Activated naive CD4-positive, alpha-beta T cell treated with anti-CD3 and anti-CD28 coated beads for 36 hours (primary cell): ENCODE results near the gene PARK7. TPM values are rescaled to one million over a fixed set of nuclear protein-coding genes. Genes with fewer than 3 reads are reported as not detected.

Source experiments
- CTCF ChIA-PET: fragments of 350-600 bp; sonication (Branson Sonifier 250); formaldehyde crosslinking; loops from one replicate; lab custom pipeline; 2021; ENCODE audit warnings: antibody characterized with exemption; lab: Charles Lee
- DNase-seq: peaks from one replicate; pipeline ENCODE4 v3.0.0-alpha.2; 2020
- H3K27ac Mint-ChIP-seq: one replicate; pipeline ENCODE4 v1.8.0; 2021; ENCODE audit warnings: mild to moderate bottlenecking, mixed read lengths
- H3K27me3 Mint-ChIP-seq: one replicate; pipeline ENCODE4 v1.8.0; 2021; ENCODE audit warnings: low read depth, mixed read lengths
- H3K36me3 Mint-ChIP-seq: one replicate; pipeline ENCODE4 v1.8.0; 2021; ENCODE audit warnings: low read depth, mixed read lengths
- H3K4me1 Mint-ChIP-seq: one replicate; pipeline ENCODE4 v1.8.0; 2021; ENCODE audit warnings: low read depth, mixed read lengths
- H3K4me3 Mint-ChIP-seq: one replicate; pipeline ENCODE4 v1.8.0; 2021; ENCODE audit warnings: mild to moderate bottlenecking, moderate library complexity, mixed read lengths
- H3K9me3 Mint-ChIP-seq: one replicate; pipeline ENCODE4 v1.8.0; 2021; ENCODE audit warnings: mixed read lengths
- intact Hi-C: fragments of 100-400 bp; cut with micrococcal nuclease; formaldehyde crosslinking; loops from one replicate; pipeline ENCODE4 v1.15.1; 2023
- total RNA-seq, 2 experiments: library from RNA; stranded (reverse); gene quantifications; one replicate each; pipeline ENCODE4 v1.2.3, GENCODE V29; 2021

PARK7 gene
- total RNA-seq, 2 experiments from 2014 or later = 373 to 397 TPM

DNA sequence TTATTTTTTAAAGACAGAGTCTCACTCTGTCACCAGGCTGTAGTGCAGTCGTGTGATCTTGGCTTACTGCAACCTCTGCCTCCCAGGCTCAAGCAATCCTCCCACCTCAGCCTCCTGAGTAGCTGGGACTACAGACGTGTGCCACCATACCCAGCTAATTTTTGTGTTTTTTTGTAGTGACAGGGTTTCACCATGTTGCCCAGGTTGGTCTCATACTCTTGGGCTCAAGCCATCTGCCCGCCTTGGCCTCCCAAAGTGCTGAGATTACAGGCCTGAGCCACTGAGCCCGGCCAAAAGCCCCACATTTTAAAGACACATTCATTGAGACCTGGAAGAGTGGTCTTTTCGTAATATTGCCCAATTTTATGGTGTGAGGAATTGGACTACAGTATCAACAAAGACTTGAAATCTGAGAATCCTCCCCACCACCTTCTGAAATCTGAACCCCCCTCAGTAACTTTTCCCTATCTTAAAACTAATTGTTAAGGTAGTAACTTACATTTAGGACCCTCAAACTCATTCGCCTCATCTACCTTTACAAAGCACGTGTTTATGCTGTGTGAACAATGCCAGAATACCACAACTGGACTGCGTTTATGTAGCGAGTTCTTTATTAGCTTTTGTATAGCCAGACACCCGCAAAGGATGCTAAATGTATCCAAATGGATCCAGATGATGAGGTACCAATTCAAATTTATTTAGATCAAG, 61.9 kb downstream of the PARK7 start:
- Mint-ChIP-seq H3K9me3 (no peaks in the 10 kb centered on the region), H3K27ac (no peak overlapping the region), H3K4me3 (no peak overlapping the region), H3K27me3 (peaks cover 22% of the 10 kb centered on the region), H3K36me3 (no peaks in the 10 kb centered on the region), H3K4me1 (peaks cover 9% of the 10 kb centered on the region)
- DNase-seq = no peak
- CTCF ChIA-PET = interaction anchor here (2.3 kb wide), 1 partner anchor 8 kb away, joined by 9 read pairs; no protein-coding TSS in a partner anchor
- intact Hi-C loops = no loop called here

DNA sequence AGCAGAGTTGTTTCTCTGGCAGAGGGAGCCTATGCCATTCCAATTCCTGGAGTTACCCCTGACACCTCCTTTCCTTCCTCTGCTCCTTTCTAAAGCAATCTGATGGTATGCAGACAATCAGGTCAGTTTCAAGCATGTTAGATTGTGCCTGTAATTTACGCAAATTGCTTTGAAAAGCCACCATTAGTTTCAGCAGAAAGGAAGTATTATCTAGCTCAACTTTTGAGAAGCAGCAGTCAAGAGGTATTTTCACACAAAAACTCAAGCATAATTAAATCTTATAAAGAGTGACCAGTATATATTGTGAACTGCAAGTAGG, 62.4 kb downstream of the PARK7 start:
- peaks cover 19% of the 10 kb centered on the region for H3K27me3 Mint-ChIP-seq

DNA sequence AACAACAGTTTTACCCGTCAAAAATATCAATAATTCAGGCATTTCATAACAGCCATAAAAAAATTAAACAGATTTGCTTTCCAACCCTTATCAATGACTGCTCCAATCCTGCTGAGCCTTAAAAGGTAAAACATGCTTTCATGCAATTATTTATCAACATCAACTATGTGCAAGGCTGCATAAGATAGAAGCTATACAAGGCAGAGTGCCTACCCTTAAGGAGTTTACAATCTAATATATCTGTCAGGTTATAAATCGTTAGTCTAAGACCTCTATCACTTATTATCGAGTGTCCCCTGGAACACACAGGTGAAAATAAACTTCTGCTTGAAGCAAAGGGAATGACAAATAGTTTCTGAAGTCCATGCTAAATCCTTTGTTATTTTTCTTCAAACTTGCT, 62.8 kb downstream of the PARK7 start:
- intact Hi-C loops = no loop called here
- Mint-ChIP-seq H3K27ac (no peak overlapping the region), H3K9me3 (no peaks in the 10 kb centered on the region), H3K4me1 (peaks cover 9% of the 10 kb centered on the region), H3K27me3 (peaks cover 19% of the 10 kb centered on the region), H3K4me3 (no peak overlapping the region), H3K36me3 (no peaks in the 10 kb centered on the region)
- DNase-seq = no peak
- CTCF ChIA-PET = interaction anchor here (0.7 to 2.3 kb wide), 2 partner anchors 9 to 344 kb away, joined by 4 to 9 read pairs; no protein-coding TSS in a partner anchor

More for the DNA sequence above, 62.4 kb downstream of the PARK7 start:
- Mint-ChIP-seq H3K9me3 (no peaks in the 10 kb centered on the region), H3K4me3 (no peak overlapping the region), H3K36me3 (no peaks in the 10 kb centered on the region), H3K4me1 (peaks cover 9% of the 10 kb centered on the region), H3K27ac (no peak overlapping the region)
- intact Hi-C loops = no loop called here
- DNase-seq = no peak
- CTCF ChIA-PET = interaction anchor here (0.7 to 2.3 kb wide), 2 partner anchors 9 to 344 kb away, joined by 4 to 9 read pairs; no protein-coding TSS in a partner anchor

DNA sequence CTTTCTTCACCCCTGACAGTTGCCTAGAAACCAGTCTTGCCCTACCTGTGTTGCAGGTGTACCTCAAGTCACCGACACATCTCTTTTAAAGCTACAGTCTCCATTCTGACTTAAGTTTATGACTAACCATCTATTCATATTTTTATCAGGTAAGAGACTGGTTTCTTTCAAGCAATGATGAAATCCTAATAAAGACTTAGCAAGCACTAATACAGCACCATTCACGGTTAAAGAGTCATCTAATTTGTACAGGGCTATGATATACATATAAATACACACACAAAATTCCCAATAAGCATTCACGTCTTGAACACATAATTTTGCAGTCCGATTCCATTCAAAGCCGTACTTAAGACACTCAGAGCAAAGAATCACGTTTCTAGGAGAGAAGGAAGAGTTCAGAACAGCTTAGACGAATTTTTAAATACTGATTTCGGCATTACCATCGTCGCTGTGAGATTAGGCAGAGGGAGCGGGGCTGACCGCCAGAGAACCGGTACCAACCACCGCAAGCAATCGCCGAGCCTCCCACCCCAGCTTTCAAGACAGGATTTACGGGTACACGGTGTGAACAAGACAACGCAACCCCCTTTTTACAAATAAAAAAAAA, 63.7 kb downstream of the PARK7 start:
- intact Hi-C loops = loop anchor here (5.0 kb wide), 1 partner anchor 142 kb away; no protein-coding TSS in a partner anchor
- no peak for DNase-seq
- Mint-ChIP-seq H3K27me3 (peaks cover 19% of the 10 kb centered on the region), H3K4me3 (peak overlapping the region; percentile 67), H3K36me3 (no peaks in the 10 kb centered on the region), H3K9me3 (no peaks in the 10 kb centered on the region), H3K27ac (peak overlapping the region; percentile 20), H3K4me1 (peaks cover 9% of the 10 kb centered on the region)
- CTCF ChIA-PET = interaction anchor here (2.3 kb wide), 1 partner anchor 10 kb away, joined by 9 read pairs; no protein-coding TSS in a partner anchor

DNA sequence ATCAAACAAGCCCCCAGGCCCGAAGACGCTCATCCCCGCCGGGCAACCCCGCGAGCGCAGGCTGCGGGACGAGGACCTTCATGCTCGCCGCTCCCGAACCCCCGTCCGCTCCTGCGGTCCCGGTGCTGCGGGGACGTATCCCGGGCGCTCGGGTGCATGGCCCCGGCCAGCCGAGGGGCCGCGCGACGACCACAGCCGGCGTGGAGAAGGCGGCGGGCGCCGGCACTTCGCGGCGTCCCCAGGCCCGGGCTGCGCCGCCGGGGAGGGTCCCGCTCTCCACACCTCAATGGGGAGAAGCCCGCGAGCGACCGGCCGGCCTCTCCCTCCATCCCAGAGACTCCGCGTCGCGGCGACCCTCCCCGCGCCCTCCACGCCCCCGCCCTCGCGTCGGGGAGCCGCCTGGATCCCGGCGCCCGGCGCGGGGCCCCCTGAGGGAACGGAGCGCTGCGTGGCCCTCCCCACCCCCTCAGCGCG, 64.2 kb downstream of the PARK7 start:
- peak; percentile 6 for DNase-seq
- Mint-ChIP-seq H3K4me1 (peaks cover 9% of the 10 kb centered on the region), H3K36me3 (no peaks in the 10 kb centered on the region), H3K27me3 (peaks cover 19% of the 10 kb centered on the region), H3K27ac (no peak overlapping the region), H3K9me3 (no peaks in the 10 kb centered on the region), H3K4me3 (peak overlapping the region; percentile 67)
- intact Hi-C loops = loop anchor here (1.0 to 5.0 kb wide), 3 partner anchors 127 to 293 kb away; partner anchors contain the start of gene SLC45A1
- CTCF ChIA-PET = interaction anchor here (0.6 to 2.3 kb wide), 2 partner anchors 10 to 94 kb away, joined by 3 to 9 read pairs; no protein-coding TSS in a partner anchor

DNA sequence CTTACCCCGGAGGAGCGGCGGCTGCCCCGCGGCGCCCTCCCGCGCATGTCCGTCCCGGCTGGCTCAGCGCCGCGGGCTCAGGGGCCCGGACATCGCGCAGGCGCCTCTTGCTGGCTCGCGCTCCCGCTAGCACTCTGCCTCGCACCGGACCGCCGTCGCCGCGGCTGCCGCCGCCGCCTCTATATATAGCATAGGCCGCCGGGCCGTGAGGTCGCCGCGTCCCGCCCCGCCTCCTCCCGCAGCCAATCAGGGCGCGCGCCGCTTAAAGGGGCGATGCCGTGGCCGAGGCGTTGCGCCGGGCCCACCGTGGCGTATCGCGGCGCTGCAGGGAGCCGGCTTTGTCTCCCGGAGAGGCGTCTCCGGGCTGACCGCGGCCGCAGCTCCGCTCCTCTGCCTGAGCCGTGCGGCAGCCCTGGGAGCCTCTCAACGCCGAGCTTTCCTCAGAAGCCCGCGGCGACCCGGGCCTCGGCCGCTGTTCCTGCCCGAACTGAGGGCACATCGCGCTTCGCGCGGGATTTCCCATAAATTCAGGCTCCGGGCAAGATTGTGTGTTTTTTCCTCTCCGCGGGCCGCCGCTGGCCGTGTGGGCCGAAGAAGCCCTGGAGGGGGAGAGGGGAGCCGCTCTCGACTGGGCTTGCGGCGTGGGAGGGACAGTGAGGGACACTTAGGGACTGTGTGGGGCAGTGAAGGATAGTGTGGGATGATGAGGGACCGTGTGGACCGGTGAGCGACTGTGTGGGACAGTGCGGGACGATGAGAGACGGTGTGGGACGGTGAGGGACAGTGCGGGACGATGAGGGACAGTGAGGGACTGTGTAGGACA, 64.9 kb downstream of the PARK7 start, which contains the start of gene ERRFI1:
Gene ERRFI1 (minus strand): TSS at position 157 of the 823 bp plus-strand sequence. CDS start 10,690 bp downstream, outside the sequence.
- CTCF ChIA-PET = interaction anchor here (0.6 to 1.6 kb wide), 3 partner anchors 95 to 290 kb away, joined by 3 to 4 read pairs (median 3); no protein-coding TSS in a partner anchor
- Mint-ChIP-seq H3K4me1 (peaks cover 9% of the 10 kb centered on the region), H3K36me3 (no peaks in the 10 kb centered on the region), H3K9me3 (no peaks in the 10 kb centered on the region), H3K27me3 (peaks cover 19% of the 10 kb centered on the region), H3K27ac (peak within 1 kb of the TSS; percentile 20), H3K4me3 (peak within 1 kb of the TSS; percentile 70)
- intact Hi-C loops = loop anchor here (1.0 to 5.0 kb wide), 3 partner anchors 126 to 292 kb away; partner anchors contain the start of gene SLC45A1
- DNase-seq = peak; percentile 84

DNA sequence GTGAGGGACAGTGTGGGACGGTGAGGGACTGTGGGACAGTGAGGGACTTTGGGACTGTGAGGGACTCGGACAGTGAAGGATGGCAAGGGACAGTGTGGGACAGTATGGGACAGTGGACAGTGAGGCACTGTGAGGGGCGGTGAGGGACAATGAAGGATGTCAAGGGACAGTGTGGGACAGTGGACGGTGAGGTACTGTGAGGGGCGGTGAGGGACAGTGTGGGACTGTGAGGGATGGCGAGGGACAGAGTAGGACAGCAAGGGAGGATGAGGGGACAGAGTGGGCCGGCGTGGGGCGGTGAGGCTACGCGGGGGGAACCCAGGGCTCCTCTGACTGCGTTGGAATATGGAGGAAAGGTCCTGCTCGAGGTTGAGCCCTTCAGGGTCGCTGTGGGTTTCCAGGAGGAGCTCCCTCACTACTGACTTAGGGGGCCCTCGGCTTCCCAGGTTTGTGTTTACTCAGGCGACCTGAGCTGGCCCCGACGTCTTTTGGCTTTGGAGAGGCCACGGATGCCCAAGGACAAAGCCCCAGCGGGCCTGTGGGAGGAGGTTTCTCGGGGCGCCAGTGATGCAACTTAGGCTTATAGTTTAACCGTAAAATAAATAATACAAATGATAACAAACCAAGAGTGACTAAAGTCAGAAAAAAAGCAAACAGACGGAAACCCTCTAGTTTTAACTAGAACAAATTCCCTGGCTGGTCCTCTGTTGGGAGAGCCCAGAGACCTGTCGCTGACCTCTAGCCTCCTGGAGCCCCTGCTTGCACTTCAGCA, 65.7 kb downstream of the PARK7 start:
- Mint-ChIP-seq H3K27me3 (peaks cover 19% of the 10 kb centered on the region), H3K36me3 (no peaks in the 10 kb centered on the region), H3K4me1 (peaks cover 9% of the 10 kb centered on the region), H3K27ac (no peak overlapping the region), H3K9me3 (no peaks in the 10 kb centered on the region), H3K4me3 (peak overlapping the region; percentile 70)
- intact Hi-C loops = loop anchor here (1.0 to 5.0 kb wide), 3 partner anchors 125 to 291 kb away; partner anchors contain the start of gene SLC45A1
- CTCF ChIA-PET = interaction anchor here (1.5 to 2.0 kb wide), 3 partner anchors 12 to 289 kb away, joined by 3 to 4 read pairs (median 4); no protein-coding TSS in a partner anchor
- no peak for DNase-seq

DNA sequence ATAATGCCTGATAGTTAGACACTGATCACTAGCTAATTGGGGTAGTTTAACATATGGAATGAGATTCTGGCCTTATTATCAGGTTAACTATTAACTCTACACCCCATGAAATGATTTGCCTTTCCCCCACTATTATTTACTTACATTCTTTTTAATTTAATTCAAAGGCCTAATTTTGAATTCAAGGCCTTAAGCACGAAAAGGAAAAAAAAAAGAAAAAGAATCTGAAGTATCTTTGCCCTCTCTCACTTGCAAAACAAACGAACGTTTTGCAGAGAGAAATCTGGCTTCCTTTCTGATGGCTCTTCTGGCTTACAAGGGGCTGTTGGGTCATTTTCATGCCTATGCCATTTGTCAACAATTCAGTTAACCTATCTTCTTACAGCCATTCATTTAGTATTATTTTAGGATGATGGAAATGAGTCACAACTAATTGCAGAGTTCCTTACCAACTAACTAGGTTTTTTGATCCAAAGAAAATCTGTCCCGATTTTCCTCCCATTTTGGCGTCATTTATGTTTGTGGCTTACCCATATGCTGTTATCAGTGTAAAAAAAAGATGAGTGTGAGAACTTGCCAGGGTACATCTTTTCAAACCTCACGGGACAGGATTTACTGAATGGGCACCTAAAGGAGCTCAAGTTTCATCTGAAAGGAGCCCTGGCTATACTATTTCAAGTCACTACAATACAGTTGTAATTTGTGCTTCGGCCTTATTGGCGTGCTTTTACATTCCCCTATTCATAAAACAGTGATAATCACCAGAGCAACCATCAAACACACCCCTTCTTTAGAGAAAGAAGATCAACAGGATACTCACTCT, 66.4 kb downstream of the PARK7 start:
- Mint-ChIP-seq H3K4me1 (peaks cover 9% of the 10 kb centered on the region), H3K27me3 (peaks cover 19% of the 10 kb centered on the region), H3K27ac (no peak overlapping the region), H3K36me3 (no peaks in the 10 kb centered on the region), H3K9me3 (no peaks in the 10 kb centered on the region), H3K4me3 (no peak overlapping the region)
- no peak for DNase-seq
- CTCF ChIA-PET = interaction anchor here (1.5 to 2.0 kb wide), 4 partner anchors 13 to 288 kb away, joined by 3 to 6 read pairs (median 4); no protein-coding TSS in a partner anchor
- intact Hi-C loops = loop anchor here (5.0 kb wide), 1 partner anchor 139 kb away; no protein-coding TSS in a partner anchor

DNA sequence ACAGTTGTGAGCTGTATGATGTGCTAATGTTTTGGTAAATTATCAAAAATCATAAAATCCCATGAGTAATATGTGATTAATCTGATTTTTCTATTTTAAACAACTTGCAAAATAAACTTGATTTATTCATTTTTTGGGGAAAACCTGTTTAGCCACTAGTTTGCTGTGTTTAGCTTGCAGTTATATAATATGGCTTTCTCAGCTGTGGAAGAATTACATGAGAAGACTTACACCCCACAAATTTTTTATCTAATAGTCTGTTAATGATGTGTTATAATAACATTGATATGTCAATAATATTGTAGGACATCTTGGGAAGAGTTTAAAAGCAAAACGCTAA, 67.0 kb downstream of the PARK7 start:
- no peaks in the 10 kb centered on the region for H3K36me3 Mint-ChIP-seq
- H3K4me1 Mint-ChIP-seq = peaks cover 9% of the 10 kb centered on the region
- no peak for DNase-seq
- intact Hi-C loops = loop anchor here (5.0 kb wide), 1 partner anchor 139 kb away; no protein-coding TSS in a partner anchor
- H3K4me3 Mint-ChIP-seq = no peak overlapping the region
- CTCF ChIA-PET = interaction anchor here (0.6 to 2.0 kb wide), 3 partner anchors 14 to 286 kb away, joined by 3 to 6 read pairs (median 4); no protein-coding TSS in a partner anchor
- H3K27me3 Mint-ChIP-seq = peaks cover 18% of the 10 kb centered on the region
- H3K9me3 Mint-ChIP-seq = no peaks in the 10 kb centered on the region
- no peak overlapping the region for H3K27ac Mint-ChIP-seq

DNA sequence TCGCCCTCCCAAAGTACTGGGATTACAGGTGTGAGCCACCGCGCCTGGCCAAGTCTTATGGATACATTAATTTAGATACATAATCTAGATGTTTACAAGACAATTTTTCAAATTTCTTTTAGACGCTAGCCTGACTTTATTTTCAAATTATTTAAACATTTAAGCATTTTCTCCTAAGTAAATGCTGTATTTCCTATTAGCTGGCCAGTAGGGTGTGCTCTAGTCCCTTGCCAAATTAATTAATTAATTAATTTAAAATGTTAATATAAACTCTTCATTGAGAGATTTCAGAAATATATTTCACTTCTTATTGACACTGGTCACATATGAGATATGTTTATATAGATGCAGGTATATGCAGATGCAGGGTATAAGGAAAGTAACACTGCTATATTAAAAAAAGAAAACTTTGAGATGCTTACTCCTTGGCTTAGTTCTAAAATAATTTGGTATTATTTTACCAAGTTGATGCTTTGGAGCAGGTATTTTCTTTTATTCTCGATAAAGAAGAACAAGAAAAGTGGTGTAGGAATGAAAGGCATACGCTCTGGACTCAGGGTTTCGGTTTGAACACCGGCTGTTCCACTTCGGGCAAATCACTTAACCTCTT, 69.8 kb downstream of the PARK7 start:
- no peak overlapping the region for H3K4me3 Mint-ChIP-seq
- peak; percentile 6 for DNase-seq
- H3K27ac Mint-ChIP-seq = no peak overlapping the region
- peaks cover 3% of the 10 kb centered on the region for H3K27me3 Mint-ChIP-seq
- intact Hi-C loops = loop anchor here (1.0 to 10.0 kb wide), 3 partner anchors 184 to 318 kb away; no protein-coding TSS in a partner anchor
- no peaks in the 10 kb centered on the region for H3K36me3 Mint-ChIP-seq
- CTCF ChIA-PET = interaction anchor here (0.6 to 5.6 kb wide), 11 partner anchors 9 to 320 kb away, joined by 3 to 31 read pairs (median 3); no protein-coding TSS in a partner anchor
- peaks cover 4% of the 10 kb centered on the region for H3K4me1 Mint-ChIP-seq
- no peaks in the 10 kb centered on the region for H3K9me3 Mint-ChIP-seq
